Stomach (tissue), 4 donors: Measurements from ENCODE around the gene CCHCR1.

ENCODE experiments used
- CTCF ChIP-seq, 7 experiments: fragments of 450-650 bp in 4 of 7; fragments of 200-600 bp in 3 of 7; sonication (generic) in 3 of 7; IDR thresholded peaks; one replicate each; pipeline ENCODE4 v1.5.1; 2016 to 2019; ENCODE audit warnings: antibody characterized with exemption in 7 of 7, control low read depth in 2 of 7, mild to moderate bottlenecking in 1 of 7
- EP300 ChIP-seq: sonication (generic); formaldehyde crosslinking; IDR thresholded peaks from one replicate; pipeline ENCODE4 v1.6.1; 2017; ENCODE audit warnings: antibody characterized with exemption
- POLR2A ChIP-seq, 4 donors: fragments of 450-650 bp; IDR thresholded peaks; one replicate each; pipeline ENCODE4 v1.6.1; 2016; ENCODE audit warnings: antibody characterized with exemption in 4 of 4, control low read depth in 2 of 4, mild to moderate bottlenecking in 1 of 4, moderate library complexity in 1 of 4
- POLR2AphosphoS5 ChIP-seq, 3 donors: sonication (generic); formaldehyde crosslinking; IDR thresholded peaks; one replicate each; pipeline ENCODE4 v1.6.1; 2016; ENCODE audit warnings: antibody characterized with exemption in 3 of 3

- no peak for TF ChIP-seq CTCF (IDR thresholded peaks at IDR 0.05)
- no peak for TF ChIP-seq POLR2A (IDR thresholded peaks at IDR 0.05)
- TF ChIP-seq EP300: no peak
- TF ChIP-seq POLR2AphosphoS5 (IDR thresholded peaks at IDR 0.05): no peak
Measured at GRCh38 chr6:31092769-31093505, 64.7 kb downstream of the CCHCR1 start.
